GM12878 (cell line): Measurements from ENCODE around the gene ZNF775. TPM values are rescaled to one million over a fixed set of nuclear protein-coding genes. Genes with fewer than 3 reads are reported as not detected.
A peak's percentile ranks its signal among the peaks of the same experiment; 100 is the strongest.

Experiments
- CREM ChIP-seq: IDR thresholded peaks from 2 replicates; pipeline ENCODE4 v1.6.1; 2014; ENCODE audit warnings: antibody characterized with exemption, low read depth
- FOXM1 ChIP-seq: IDR thresholded peaks from 2 replicates; pipeline ENCODE4 v1.6.1; 2012; ENCODE audit warnings: low read depth, mild to moderate bottlenecking, inconsistent platforms, low read length, moderate library complexity
- IRF4 ChIP-seq: IDR thresholded peaks from 2 replicates; pipeline ENCODE4 v1.6.1; 2011; ENCODE audit warnings: low read depth, low read length
- MEF2B ChIP-seq: fragments of 450-650 bp; IDR thresholded peaks from 2 replicates; pipeline ENCODE4 v1.6.1; 2018; ENCODE audit warnings: mild to moderate bottlenecking, moderate library complexity; ENCODE audit not compliant: partially characterized antibody, poor library complexity, severe bottlenecking
- NBN ChIP-seq: fragments of 450-650 bp; IDR thresholded peaks from 2 replicates; pipeline ENCODE4 v1.6.1; 2016
- NFYB ChIP-seq: IDR thresholded peaks from 2 replicates; pipeline ENCODE4 v1.6.1; 2011; ENCODE audit warnings: low read depth, mild to moderate bottlenecking, low read length, improper control_type of control experiment, moderate library complexity; ENCODE audit not compliant: insufficient read depth
- NRF1 ChIP-seq: conservative IDR thresholded peaks from 2 replicates; pipeline ENCODE4 v1.6.1; 2011; ENCODE audit warnings: mild to moderate bottlenecking, low read depth, low read length, improper control_type of control experiment
- PBX3 ChIP-seq: IDR thresholded peaks from 2 replicates; pipeline ENCODE4 v1.6.1; 2011; ENCODE audit warnings: mild to moderate bottlenecking, low read depth, low read length, moderate library complexity; ENCODE audit not compliant: insufficient replicate concordance
- POLR2A ChIP-seq: IDR thresholded peaks from 2 replicates; pipeline ENCODE4 v1.6.1; 2011; ENCODE audit warnings: low read depth, mild to moderate bottlenecking, low read length
- REST ChIP-seq: IDR thresholded peaks from 2 replicates; pipeline ENCODE4 v1.6.1; 2012; ENCODE audit warnings: mild to moderate bottlenecking, low read depth, low read length
- SMAD5 ChIP-seq: IDR thresholded peaks from 2 replicates; pipeline ENCODE4 v1.6.1; 2016; ENCODE audit warnings: antibody characterized with exemption, low read depth
- SREBF2 ChIP-seq: IDR thresholded peaks from 2 replicates; pipeline ENCODE4 v1.6.1; 2012; ENCODE audit warnings: mild to moderate bottlenecking, low read length
- STAT3 ChIP-seq: IDR thresholded peaks from 2 replicates; pipeline ENCODE4 v1.6.1; 2011; ENCODE audit warnings: low read depth, low read length, improper control_type of control experiment
- TAF1 ChIP-seq: IDR thresholded peaks from 2 replicates; pipeline ENCODE4 v1.6.1; 2011; ENCODE audit warnings: mild to moderate bottlenecking, low read depth, low read length, borderline replicate concordance
- TARDBP ChIP-seq: IDR thresholded peaks from 2 replicates; pipeline ENCODE4 v1.6.1; 2016; ENCODE audit warnings: borderline replicate concordance
- TCF7 ChIP-seq: IDR thresholded peaks from 2 replicates; pipeline ENCODE4 v1.6.1; 2014; ENCODE audit warnings: antibody characterized with exemption, borderline replicate concordance
- WRNIP1 ChIP-seq: IDR thresholded peaks from 2 replicates; pipeline ENCODE4 v1.6.1; 2011; ENCODE audit warnings: low read depth, low read length, improper control_type of control experiment, borderline replicate concordance
- ZBTB33 ChIP-seq: fragments of 450-650 bp; IDR thresholded peaks from 2 replicates; pipeline ENCODE4 v1.6.1; 2017; ENCODE audit warnings: mild to moderate bottlenecking
- ZBTB4 ChIP-seq: fragments of 450-650 bp; formaldehyde crosslinking; IDR thresholded peaks from 2 replicates; pipeline ENCODE4 v1.4.0; 2022; ENCODE audit warnings: mild to moderate bottlenecking, moderate library complexity
- ZNF207 ChIP-seq: fragments of 450-650 bp; IDR thresholded peaks from 2 replicates; pipeline ENCODE4 v1.6.1; 2014; ENCODE audit warnings: antibody characterized with exemption, mild to moderate bottlenecking, borderline replicate concordance
- ZNF274 ChIP-seq: IDR thresholded peaks from one replicate; pipeline ENCODE4 v1.8.0; 2011; ENCODE audit not compliant: insufficient read length, insufficient read depth
- ZSCAN29 ChIP-seq: fragments of 450-650 bp; IDR thresholded peaks from 2 replicates; pipeline ENCODE4 v1.6.1; 2017; ENCODE audit warnings: mild to moderate bottlenecking, moderate library complexity
- polyA plus RNA-seq, 11 experiments: library from polyadenylated mRNA; depleted of rRNA in 4 of 11; unstranded in 6 of 11; stranded (reverse) in 5 of 11; fragments of >200 nt; fragmentation: Nextera tagmentation in 4 of 11; fragmentation: Illumina TruSeq in 1 of 11; extraction: Ambion mirVana in 4 of 11; extraction: Trizol in 1 of 11; gene quantifications; 1 replicate in 1 of 11; 2 replicates in 10 of 11; pipeline versions ENCODE4 v1.2.1 to v1.2.3, GENCODE V29; 2011 to 2016; ENCODE audit warnings: inconsistent platforms in 2 of 11, missing spikeins in 2 of 11, low read depth in 1 of 11
- total RNA-seq, 4 experiments: library from RNA; depleted of rRNA in 3 of 4; stranded (reverse); fragments of >200 nt in 3 of 4; fragmentation: Illumina TruSeq in 1 of 4; extraction: Trizol in 1 of 4; gene quantifications; 2 replicates each; pipeline versions ENCODE4 v1.2.1 to v1.2.3, GENCODE V29; 2013 to 2021

ZNF775 gene
- total and polyA plus RNA-seq, 10 of the 15 experiments (the other 5 are each of a cell fraction or from before 2014, with no cell fraction given) = 0.05 to 14.3 (median 2.1) TPM

- no peak for TF ChIP-seq IRF4
- TF ChIP-seq ZBTB4 = no peak
- TF ChIP-seq ZNF207 = no peak
- TF ChIP-seq NRF1 = no peak
- peak; percentile 59; the same call in 1 of the 2 replicates for TF ChIP-seq ZSCAN29
- no peak for TF ChIP-seq NFYB
- peak; percentile 41; the same call in 1 of the 2 replicates for TF ChIP-seq CREM
- TF ChIP-seq STAT3 = no peak
- peak; percentile 93 for TF ChIP-seq POLR2A
- TF ChIP-seq SMAD5 = no peak
- no peak for TF ChIP-seq ZNF274
- TF ChIP-seq TCF7 = no peak
- no peak for TF ChIP-seq PBX3
- peak; percentile 72; the same call in 1 of the 2 replicates for TF ChIP-seq TAF1
- TF ChIP-seq SREBF2 = no peak
- TF ChIP-seq WRNIP1 = no peak
- TF ChIP-seq TARDBP = no peak
- peak; percentile 16 for TF ChIP-seq MEF2B
- no peak for TF ChIP-seq ZBTB33
- TF ChIP-seq FOXM1 = no peak
- TF ChIP-seq NBN = no peak; the same call in 1 of the 2 replicates
- no peak for TF ChIP-seq REST
Observed at GRCh38 chr7:150368096-150368883, 10.8 kb upstream of the ZNF775 start, which contains the start of gene REPIN1 (continued).
